Right cardiac atrium (tissue), 5 donors: Measurements from ENCODE around the gene KRT85. TPM values are rescaled to one million over a fixed set of nuclear protein-coding genes. Genes with fewer than 3 reads are reported as not detected.

Experiments
- ATAC-seq, 2 donors: fragments of 200-7000 bp; cut with Tn5 transposase; one replicate each; pipeline versions ENCODE4 v1.8.0 to v1.9.1; 2020; ENCODE audit warnings: moderate library complexity in 2 of 2, mild to moderate bottlenecking in 1 of 2
- DNase-seq, 3 donors: peaks; one replicate each; pipeline ENCODE4 v3.0.0-alpha.2; 2020
- H3K27ac ChIP-seq: one replicate; pipeline ENCODE4 v1.5.1; 2013; ENCODE audit warnings: mild to moderate bottlenecking, low read length, control low read depth, moderate library complexity
- H3K27me3 ChIP-seq: one replicate; pipeline ENCODE4 v1.6.1; 2013; ENCODE audit not compliant: control insufficient read depth, insufficient read depth
- H3K4me1 ChIP-seq: one replicate; pipeline ENCODE4 v1.6.1; 2013; ENCODE audit warnings: low read length; ENCODE audit not compliant: control insufficient read depth, insufficient read depth
- H3K4me3 ChIP-seq: one replicate; pipeline ENCODE4 v1.5.1; 2013; ENCODE audit warnings: low read length, control low read depth
- H3K9me3 ChIP-seq: one replicate; pipeline ENCODE4 v1.6.1; 2013; ENCODE audit warnings: low read length; ENCODE audit not compliant: control insufficient read depth
- WGBS: extraction: QIAGEN DNeasy Blood & Tissue Kit; methylation state at CpG from one replicate; pipeline ENCODE4 v1.1.7; 2013; 5-methylcytosine and 5-hydroxymethylcytosine counted together
- intact Hi-C, 4 donors: fragments of 100-400 bp; cut with DNase I; formaldehyde crosslinking; loops; one replicate each; pipeline versions ENCODE4 v1.11.0 to v1.14.0; 2022 to 2023
- polyA plus RNA-seq: library from polyadenylated mRNA; stranded (reverse); fragments of 200-250 nt; gene quantifications from one replicate; pipeline ENCODE4 v1.2.3, GENCODE V29; 2013
- total RNA-seq, 4 donors: library from RNA; stranded (reverse); fragmentation: NEBNext Ultra II Directional; extraction: Animal tissue kit (Norgen Biotek cat#: 25700); gene quantifications; one replicate each; pipeline ENCODE4 v1.2.1, GENCODE V29; 2021
- donor health status: healthy with polysubstance abuse.
- donor health status: DM: no; HTN: yes; CAD: no.
- donor health status: DM: no; HTN: no; CAD: no.
- donor health status: DM: no; HTN: yes; CAD: no; lungs with severe emphysema.
- donor health status: DM: yes; HTN: yes; CAD: no.

Gene KRT85
- total and polyA plus RNA-seq, 5 donors = not detected

GRCh38 chr12:52394836-52395405 is 27.6 kb upstream of the KRT85 start:
- Histone ChIP-seq H3K27me3 (no peaks in the 10 kb centered on the region), H3K27ac (no peak overlapping the region), H3K4me3 (no peak overlapping the region), H3K9me3 (no peaks in the 10 kb centered on the region), H3K4me1 (no peaks in the 10 kb centered on the region)
- no peak for DNase-seq
- intact Hi-C loops = no loop called here
- no peak for ATAC-seq
- WGBS = 80% methylated on average over 13 of the region's 13 CpGs

DNA sequence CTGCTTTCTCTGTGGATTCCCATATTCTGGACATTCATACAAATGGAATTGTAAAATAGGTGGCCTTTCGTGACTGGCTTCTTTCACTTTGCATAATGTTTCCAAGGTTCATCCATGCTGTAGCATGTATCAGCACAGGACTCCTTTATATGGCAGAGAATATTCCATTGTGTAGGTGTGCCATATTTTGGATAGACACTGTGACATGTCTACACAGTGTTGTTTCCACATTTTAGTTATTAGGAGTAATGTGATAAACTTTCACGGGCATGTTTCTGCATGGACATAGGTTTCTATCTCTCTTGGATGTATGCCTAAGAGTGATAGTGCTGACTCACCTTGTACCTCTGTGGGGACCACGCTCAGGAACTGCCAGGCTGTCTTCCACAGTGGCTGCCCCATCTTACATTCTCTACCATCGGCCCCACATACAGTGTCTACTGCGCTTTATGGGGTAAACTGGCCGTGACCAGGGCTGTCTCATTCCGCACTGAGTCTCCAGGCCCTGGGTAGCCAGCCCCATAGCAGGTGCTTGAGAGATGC is 25.3 kb upstream of the KRT85 start:
- Histone ChIP-seq H3K4me3 (no peak overlapping the region), H3K27ac (no peak overlapping the region), H3K27me3 (no peaks in the 10 kb centered on the region), H3K9me3 (no peaks in the 10 kb centered on the region), H3K4me1 (no peaks in the 10 kb centered on the region)
- ATAC-seq (no peak), DNase-seq (no peak)
- intact Hi-C loops = no loop called here
- WGBS = 90% methylated on average over 7 of the region's 7 CpGs

DNA sequence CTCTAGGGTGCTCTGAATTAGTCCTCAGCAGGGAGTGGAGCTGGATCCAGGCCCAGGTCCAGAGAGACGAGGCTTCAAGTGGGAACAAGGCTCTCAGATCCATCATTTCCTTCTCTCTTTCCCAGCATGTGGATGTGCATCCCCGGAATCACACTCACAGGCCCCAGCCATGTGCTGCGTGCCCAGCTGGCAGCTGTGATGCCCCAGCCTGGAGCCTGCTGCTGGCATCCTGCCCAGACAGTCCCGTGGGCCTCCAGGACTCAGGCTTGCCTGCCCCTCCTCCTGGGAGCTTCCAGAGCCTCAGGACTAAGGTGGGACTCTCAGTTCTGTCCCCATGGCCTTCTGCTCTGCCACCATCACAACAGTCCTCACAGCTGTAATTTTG is 24.3 kb upstream of the KRT85 start:
- 19% methylated on average over 4 of the region's 4 CpGs for WGBS
- H3K27ac ChIP-seq = no peak overlapping the region
- ATAC-seq (peak; percentile 29 to 81), DNase-seq (peak; percentile 72 to 89 (median 85))
- intact Hi-C loops = no loop called here
- no peak overlapping the region for H3K4me3 ChIP-seq
- no peaks in the 10 kb centered on the region for H3K27me3 ChIP-seq
- no peaks in the 10 kb centered on the region for H3K4me1 ChIP-seq
- H3K9me3 ChIP-seq = no peaks in the 10 kb centered on the region

- Histone ChIP-seq H3K27me3 (no peaks in the 10 kb centered on the region), H3K27ac (no peak overlapping the region), H3K4me1 (no peaks in the 10 kb centered on the region), H3K9me3 (no peaks in the 10 kb centered on the region), H3K4me3 (no peak overlapping the region)
- intact Hi-C loops = no loop called here
- 60% methylated on average over 11 of the region's 11 CpGs for WGBS
- DNase-seq (no peak), ATAC-seq (peak; percentile 32 to 63)
Measured at GRCh38 chr12:52390739-52391617, 23.7 kb upstream of the KRT85 start.

GRCh38 chr12:52389313-52390207 is 22.3 kb upstream of the KRT85 start:
- intact Hi-C loops = no loop called here
- 42% methylated on average over 9 of the region's 9 CpGs for WGBS

DNA sequence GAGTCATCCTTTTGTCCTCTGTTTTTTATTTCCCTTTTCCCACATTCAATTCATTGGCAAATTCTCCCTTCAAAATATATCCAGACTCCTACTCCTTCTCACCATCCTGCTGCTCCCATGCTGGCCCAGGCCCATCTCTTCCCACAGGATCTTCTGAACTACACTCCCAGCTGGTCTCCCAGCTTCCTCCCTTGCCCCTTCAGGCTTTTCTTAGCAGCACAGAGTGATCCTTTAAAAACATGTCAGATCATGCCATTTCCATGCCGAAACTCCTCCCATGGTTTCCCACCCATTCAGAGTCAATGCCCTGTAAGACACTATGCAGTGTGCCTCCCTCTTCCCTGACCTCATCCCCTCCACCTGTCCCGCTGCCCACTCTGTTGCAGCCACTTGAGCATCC is 20.6 kb upstream of the KRT85 start:
- WGBS = 84% methylated on average over 2 of the region's 2 CpGs
- H3K27me3 ChIP-seq = no peaks in the 10 kb centered on the region
- intact Hi-C loops = no loop called here

More at GRCh38 chr12:52389313-52390207, 22.3 kb upstream of the KRT85 start:
- ATAC-seq (peak in 1 of 2 donors; percentile 81), DNase-seq (peak in 1 of 3 donors; percentile 43)
- Histone ChIP-seq H3K4me1 (no peaks in the 10 kb centered on the region), H3K27ac (no peak overlapping the region), H3K9me3 (no peaks in the 10 kb centered on the region), H3K27me3 (no peaks in the 10 kb centered on the region), H3K4me3 (no peak overlapping the region)

GRCh38 chr12:52385226-52385702 is 18.0 kb upstream of the KRT85 start, which contains the start of gene KRT84:
KRT84 (minus strand) TSS chr12:52385652; CDS start chr12:52385585, 67 bp downstream.
- no peaks in the 10 kb centered on the region for H3K27me3 ChIP-seq
- intact Hi-C loops = no loop called here
- ATAC-seq (no peak), DNase-seq (no peak)
- no peaks in the 10 kb centered on the region for H3K4me1 ChIP-seq
- 97% methylated on average over 11 of the region's 11 CpGs for WGBS
- no peak within 1 kb of the TSS for H3K4me3 ChIP-seq
- no peaks in the 10 kb centered on the region for H3K9me3 ChIP-seq
- H3K27ac ChIP-seq = no peak within 1 kb of the TSS

More for the DNA sequence above, 20.6 kb upstream of the KRT85 start:
- Histone ChIP-seq H3K4me1 (no peaks in the 10 kb centered on the region), H3K9me3 (no peaks in the 10 kb centered on the region), H3K27ac (no peak overlapping the region), H3K4me3 (no peak overlapping the region)
- peak in 1 of 3 donors; percentile 30 for DNase-seq
- ATAC-seq = no peak

DNA sequence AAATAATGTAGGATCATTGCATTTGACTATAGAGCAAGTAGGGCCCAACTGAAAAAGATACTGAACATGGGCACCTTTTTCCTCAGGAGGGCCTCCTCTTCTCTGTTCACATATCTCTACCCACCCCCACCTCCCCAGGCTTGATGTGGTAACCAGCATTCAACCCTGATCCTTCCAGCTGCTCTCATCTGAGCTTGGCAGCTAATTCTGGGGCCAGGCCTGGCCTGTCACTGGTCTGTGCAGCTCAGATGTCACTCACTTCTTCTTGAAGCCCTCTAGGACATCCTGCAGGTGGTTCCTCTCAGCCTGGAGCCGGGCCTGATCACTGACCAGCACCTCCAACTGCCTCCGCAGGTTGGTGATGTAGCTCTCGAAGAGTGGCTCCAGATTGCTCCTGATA is 16.1 kb upstream of the KRT85 start:
- WGBS = 86% methylated on average over 3 of the region's 3 CpGs
- intact Hi-C loops = no loop called here

DNA sequence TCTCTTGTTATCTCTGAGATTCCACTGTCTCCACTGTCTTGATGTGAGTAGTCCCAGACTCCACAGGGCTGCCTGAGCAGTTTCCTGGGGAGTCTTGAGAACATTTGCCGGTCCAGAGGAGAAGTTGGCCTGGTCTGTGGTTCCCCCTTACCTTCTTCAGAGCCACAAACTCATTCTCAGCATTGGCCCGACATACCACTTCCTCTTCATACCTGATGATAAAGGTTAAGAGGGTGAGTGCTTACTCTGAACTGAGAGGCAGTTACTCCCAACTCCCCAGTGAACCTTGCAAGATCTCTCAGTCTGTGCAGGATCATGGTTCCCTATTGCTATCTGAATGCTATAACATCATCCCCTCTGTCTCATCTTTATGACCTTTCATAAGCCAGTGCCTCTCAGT is 15.6 kb upstream of the KRT85 start:
- no peak overlapping the region for H3K4me3 ChIP-seq
- no peak overlapping the region for H3K27ac ChIP-seq
- intact Hi-C loops = no loop called here
- no peaks in the 10 kb centered on the region for H3K9me3 ChIP-seq
- no peaks in the 10 kb centered on the region for H3K27me3 ChIP-seq
- no peak for DNase-seq
- WGBS = 67% methylated on average over 2 of the region's 2 CpGs
- ATAC-seq = no peak
- no peaks in the 10 kb centered on the region for H3K4me1 ChIP-seq

More for the DNA sequence above, 16.1 kb upstream of the KRT85 start:
- no peaks in the 10 kb centered on the region for H3K27me3 ChIP-seq
- H3K9me3 ChIP-seq = no peaks in the 10 kb centered on the region
- ATAC-seq = no peak
- no peaks in the 10 kb centered on the region for H3K4me1 ChIP-seq
- no peak overlapping the region for H3K27ac ChIP-seq
- no peak for DNase-seq
- H3K4me3 ChIP-seq = no peak overlapping the region

DNA sequence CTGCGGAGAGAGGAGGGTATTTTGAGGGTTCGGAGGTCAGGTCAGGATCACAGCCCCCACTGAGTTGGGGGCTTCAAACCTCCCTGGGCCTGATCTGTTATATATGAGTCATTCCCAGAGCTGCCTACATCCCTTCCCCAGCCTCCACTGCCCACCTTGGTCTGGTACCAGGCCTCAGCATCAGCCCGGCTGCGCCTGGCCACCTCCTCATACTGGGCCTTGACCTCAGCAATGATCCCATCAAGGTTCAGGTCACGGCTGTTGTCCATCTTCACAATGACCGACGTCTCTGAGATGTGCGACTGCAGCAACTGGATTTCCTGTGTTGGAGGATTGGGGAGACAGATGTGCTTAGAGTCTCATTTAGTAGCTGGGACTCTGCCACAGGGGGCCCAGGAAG is 13.9 kb upstream of the KRT85 start:
- ATAC-seq (no peak), DNase-seq (no peak)
- Histone ChIP-seq H3K4me3 (no peak overlapping the region), H3K9me3 (no peaks in the 10 kb centered on the region), H3K27ac (no peak overlapping the region), H3K4me1 (no peaks in the 10 kb centered on the region), H3K27me3 (no peaks in the 10 kb centered on the region)
- intact Hi-C loops = no loop called here
- WGBS = 89% methylated on average over 8 of the region's 8 CpGs
